ENCODE measurements around the gene CTNS. TPM values are rescaled to one million over a fixed set of nuclear protein-coding genes. Genes with fewer than 3 reads are reported as not detected.

The CTNS gene
- total and polyA plus RNA-seq, 2 of the 13 experiments (the other 11 are each of a cell fraction or from before 2014, with no cell fraction given) = 9.5 to 13.7 TPM

DNA sequence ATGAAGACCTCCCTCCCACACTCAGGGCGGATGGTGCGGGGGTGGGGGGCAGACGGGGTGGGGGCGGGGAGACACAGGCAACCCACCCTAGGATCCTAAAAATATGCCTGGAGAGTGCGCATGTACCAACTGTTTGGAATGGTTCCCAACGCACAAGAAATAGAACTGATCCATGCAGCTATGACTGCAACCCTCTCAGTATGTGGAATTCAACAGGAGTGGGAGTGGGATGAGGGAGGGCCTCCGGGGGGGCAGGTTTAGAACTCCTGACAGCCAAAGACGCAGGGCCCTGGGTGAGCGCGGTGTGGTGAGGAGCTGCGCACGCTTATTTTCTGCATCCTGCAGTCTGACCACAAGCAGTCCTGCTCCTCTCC is 60.5 kb downstream of the CTNS start:
- H3K4me1 ChIP-seq (ENCODE audit: insufficient read depth, low read length) = peaks cover 17% of the 10 kb centered on the region
- H3K36me3 ChIP-seq (replicated peaks in 1 of 2; ENCODE audit: control insufficient read depth in 1 of 2, insufficient read depth in 2 of 2, low read length in 2 of 2) = no peaks in the 10 kb centered on the region
- POLR2A ChIA-PET = no interaction called here
- no TSS peak for BruUV-seq (replicated peaks)
- no peak for ATAC-seq
- H2AFZ ChIP-seq (ENCODE audit: low read length) = no peak overlapping the region
- intact Hi-C loops (cut with micrococcal nuclease; ENCODE audit: unreplicated experiment) (no loop called here), in situ Hi-C loops (cut with HindIII; ENCODE audit: extremely low pct_ligation_motif_present, low pct_unique_long_range_greater_than_20kb) (no loop called here)
- no peaks in the 10 kb centered on the region for H4K20me1 ChIP-seq (ENCODE audit: insufficient read depth, low read length)
- peaks cover 0 to 35% of the 10 kb centered on the region in 2 experiments; a peak in 2 of 5 replicates for H3K27me3 ChIP-seq (ENCODE audit: control insufficient read depth in 1 of 2, insufficient read depth in 2 of 2, low read length in 2 of 2)
- WGBS (ENCODE audit: low lambda C conversion rate) = 59% methylated on average over 12 of the region's 12 CpGs
- H3K9me3 ChIP-seq (ENCODE audit: low read length) = peaks cover 12% of the 10 kb centered on the region
- H3K4me3 ChIP-seq (replicated peaks in 1 of 3; ENCODE audit: insufficient read depth in 1 of 3, low read depth in 2 of 3, low read length in 3 of 3) = no peak overlapping the region
- CTCF ChIA-PET (ENCODE audit: low intra/inter-chr PET ratio, low total read pairs) = no interaction called here
- no peak for DNase-seq (ENCODE audit: low spot score)
- H3K79me2 ChIP-seq (ENCODE audit: insufficient read depth, low read length) = no peaks in the 10 kb centered on the region
- H3K27ac ChIP-seq (ENCODE audit: extremely low read length, insufficient read depth, low read length) = no peak overlapping the region
- no peak for FAIRE-seq
- H3K4me2 ChIP-seq (ENCODE audit: low read depth, low read length) = no peak overlapping the region
- no peak overlapping the region for H3K9ac ChIP-seq (ENCODE audit: insufficient read depth, low read depth, low read length)
- TF ChIP-seq, protein P1, sequence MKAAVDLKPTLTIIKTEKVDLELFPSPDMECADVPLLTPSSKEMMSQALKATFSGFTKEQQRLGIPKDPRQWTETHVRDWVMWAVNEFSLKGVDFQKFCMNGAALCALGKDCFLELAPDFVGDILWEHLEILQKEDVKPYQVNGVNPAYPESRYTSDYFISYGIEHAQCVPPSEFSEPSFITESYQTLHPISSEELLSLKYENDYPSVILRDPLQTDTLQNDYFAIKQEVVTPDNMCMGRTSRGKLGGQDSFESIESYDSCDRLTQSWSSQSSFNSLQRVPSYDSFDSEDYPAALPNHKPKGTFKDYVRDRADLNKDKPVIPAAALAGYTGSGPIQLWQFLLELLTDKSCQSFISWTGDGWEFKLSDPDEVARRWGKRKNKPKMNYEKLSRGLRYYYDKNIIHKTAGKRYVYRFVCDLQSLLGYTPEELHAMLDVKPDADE (CRISPR knock-in tag; IDR thresholded peaks at IDR 0.05) = no peak
- TF ChIP-seq MED13 (CRISPR knock-in tag; IDR thresholded peaks at IDR 0.05) (no peak), NBN (conservative IDR thresholded peaks at IDR 0.05) (no peak), ZNF232 (CRISPR knock-in tag; IDR thresholded peaks at IDR 0.05; ENCODE audit: borderline replicate concordance) (no peak), ZNF552 (CRISPR knock-in tag; IDR thresholded peaks at IDR 0.05; ENCODE audit: borderline replicate concordance) (no peak), BCL6 (CRISPR knock-in tag; IDR thresholded peaks at IDR 0.05) (no peak), KDM4B (CRISPR knock-in tag; IDR thresholded peaks at IDR 0.05) (no peak), ZNF547 (CRISPR knock-in tag; IDR thresholded peaks at IDR 0.05) (no peak), XBP1 (CRISPR knock-in tag; IDR thresholded peaks at IDR 0.05) (no peak), RBAK (CRISPR knock-in tag; IDR thresholded peaks at IDR 0.05) (no peak), NR3C1 (CRISPR knock-in tag; IDR thresholded peaks at IDR 0.05) (no peak)
- TF ChIP-seq, protein P2, sequence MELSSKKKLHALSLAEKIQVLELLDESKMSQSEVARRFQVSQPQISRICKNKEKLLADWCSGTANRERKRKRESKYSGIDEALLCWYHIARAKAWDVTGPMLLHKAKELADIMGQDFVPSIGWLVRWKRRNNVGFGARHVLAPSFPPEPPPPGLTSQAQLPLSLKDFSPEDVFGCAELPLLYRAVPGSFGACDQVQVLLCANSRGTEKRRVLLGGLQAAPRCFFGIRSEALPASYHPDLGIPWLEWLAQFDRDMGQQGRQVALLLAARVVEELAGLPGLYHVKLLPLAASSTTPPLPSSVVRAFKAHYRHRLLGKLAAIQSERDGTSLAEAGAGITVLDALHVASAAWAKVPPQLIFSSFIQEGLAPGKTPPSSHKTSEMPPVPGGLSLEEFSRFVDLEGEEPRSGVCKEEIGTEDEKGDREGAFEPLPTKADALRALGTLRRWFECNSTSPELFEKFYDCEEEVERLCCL (CRISPR knock-in tag; IDR thresholded peaks at IDR 0.05; ENCODE audit: borderline replicate concordance) = no peak
- TF ChIP-seq, protein P3, sequence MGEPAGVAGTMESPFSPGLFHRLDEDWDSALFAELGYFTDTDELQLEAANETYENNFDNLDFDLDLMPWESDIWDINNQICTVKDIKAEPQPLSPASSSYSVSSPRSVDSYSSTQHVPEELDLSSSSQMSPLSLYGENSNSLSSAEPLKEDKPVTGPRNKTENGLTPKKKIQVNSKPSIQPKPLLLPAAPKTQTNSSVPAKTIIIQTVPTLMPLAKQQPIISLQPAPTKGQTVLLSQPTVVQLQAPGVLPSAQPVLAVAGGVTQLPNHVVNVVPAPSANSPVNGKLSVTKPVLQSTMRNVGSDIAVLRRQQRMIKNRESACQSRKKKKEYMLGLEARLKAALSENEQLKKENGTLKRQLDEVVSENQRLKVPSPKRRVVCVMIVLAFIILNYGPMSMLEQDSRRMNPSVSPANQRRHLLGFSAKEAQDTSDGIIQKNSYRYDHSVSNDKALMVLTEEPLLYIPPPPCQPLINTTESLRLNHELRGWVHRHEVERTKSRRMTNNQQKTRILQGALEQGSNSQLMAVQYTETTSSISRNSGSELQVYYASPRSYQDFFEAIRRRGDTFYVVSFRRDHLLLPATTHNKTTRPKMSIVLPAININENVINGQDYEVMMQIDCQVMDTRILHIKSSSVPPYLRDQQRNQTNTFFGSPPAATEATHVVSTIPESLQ (CRISPR knock-in tag; conservative IDR thresholded peaks at IDR 0.05) = no peak
- TF ChIP-seq, protein P4, sequence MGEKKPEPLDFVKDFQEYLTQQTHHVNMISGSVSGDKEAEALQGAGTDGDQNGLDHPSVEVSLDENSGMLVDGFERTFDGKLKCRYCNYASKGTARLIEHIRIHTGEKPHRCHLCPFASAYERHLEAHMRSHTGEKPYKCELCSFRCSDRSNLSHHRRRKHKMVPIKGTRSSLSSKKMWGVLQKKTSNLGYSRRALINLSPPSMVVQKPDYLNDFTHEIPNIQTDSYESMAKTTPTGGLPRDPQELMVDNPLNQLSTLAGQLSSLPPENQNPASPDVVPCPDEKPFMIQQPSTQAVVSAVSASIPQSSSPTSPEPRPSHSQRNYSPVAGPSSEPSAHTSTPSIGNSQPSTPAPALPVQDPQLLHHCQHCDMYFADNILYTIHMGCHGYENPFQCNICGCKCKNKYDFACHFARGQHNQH (CRISPR knock-in tag; IDR thresholded peaks at IDR 0.05) = no peak
- TF ChIP-seq, protein P5, sequence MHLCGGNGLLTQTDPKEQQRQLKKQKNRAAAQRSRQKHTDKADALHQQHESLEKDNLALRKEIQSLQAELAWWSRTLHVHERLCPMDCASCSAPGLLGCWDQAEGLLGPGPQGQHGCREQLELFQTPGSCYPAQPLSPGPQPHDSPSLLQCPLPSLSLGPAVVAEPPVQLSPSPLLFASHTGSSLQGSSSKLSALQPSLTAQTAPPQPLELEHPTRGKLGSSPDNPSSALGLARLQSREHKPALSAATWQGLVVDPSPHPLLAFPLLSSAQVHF (CRISPR knock-in tag; IDR thresholded peaks at IDR 0.05) = no peak

Measured in HepG2 (cell line).